LHCN-M2 (cell line): ENCODE data around the gene SLAMF8. TPM values are rescaled to one million over a fixed set of nuclear protein-coding genes. Genes with fewer than 3 reads are reported as not detected.

Experiments used
- DNase-seq: peaks from one replicate; pipeline ENCODE4 v3.0.0-alpha.2; 2012; ENCODE audit warnings: low read depth
- total RNA-seq: library from RNA; depleted of rRNA; stranded (reverse); fragments of >200 nt; gene quantifications from 2 replicates; pipeline ENCODE4 v1.2.3, GENCODE V29; 2014

Gene SLAMF8
- total RNA-seq, 1 experiment from 2014 or later, result not detected

DNA sequence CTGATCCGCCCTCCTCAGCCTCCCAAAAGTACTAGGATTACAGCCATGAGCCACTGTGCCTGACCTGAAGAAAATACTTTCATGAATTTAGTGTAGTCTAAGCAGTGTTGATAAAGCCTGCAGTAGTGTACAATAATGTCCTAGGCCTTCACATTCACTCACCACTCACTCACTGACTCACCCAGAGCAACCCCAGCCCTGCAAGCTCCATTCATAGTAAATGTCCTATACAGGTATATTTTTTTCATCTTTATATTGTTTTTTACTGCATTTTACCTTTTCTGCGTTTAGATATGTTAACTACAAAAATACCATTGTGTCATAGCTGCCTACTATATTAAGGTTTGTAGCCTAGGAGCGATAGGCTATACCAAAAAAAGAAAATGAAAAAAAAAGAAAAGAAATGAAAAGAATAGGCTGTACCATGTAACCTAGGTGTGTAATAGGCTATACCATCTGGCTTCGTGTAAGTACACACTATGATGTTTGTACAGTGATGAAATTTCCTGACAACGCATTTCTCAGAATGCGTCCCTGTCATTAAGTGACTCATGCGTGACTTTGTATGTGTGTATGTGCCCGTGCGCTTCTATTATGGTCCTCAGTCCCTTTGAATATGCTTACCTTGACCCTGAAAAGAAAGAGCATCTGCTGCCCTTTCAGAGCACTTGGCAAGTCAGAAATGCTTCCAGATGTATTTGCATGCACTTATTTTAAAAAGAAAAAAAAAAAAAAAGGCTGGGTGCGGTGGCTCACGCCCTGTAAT lies 9.2 kb upstream of the SLAMF8 start:
- no peak for DNase-seq

DNA sequence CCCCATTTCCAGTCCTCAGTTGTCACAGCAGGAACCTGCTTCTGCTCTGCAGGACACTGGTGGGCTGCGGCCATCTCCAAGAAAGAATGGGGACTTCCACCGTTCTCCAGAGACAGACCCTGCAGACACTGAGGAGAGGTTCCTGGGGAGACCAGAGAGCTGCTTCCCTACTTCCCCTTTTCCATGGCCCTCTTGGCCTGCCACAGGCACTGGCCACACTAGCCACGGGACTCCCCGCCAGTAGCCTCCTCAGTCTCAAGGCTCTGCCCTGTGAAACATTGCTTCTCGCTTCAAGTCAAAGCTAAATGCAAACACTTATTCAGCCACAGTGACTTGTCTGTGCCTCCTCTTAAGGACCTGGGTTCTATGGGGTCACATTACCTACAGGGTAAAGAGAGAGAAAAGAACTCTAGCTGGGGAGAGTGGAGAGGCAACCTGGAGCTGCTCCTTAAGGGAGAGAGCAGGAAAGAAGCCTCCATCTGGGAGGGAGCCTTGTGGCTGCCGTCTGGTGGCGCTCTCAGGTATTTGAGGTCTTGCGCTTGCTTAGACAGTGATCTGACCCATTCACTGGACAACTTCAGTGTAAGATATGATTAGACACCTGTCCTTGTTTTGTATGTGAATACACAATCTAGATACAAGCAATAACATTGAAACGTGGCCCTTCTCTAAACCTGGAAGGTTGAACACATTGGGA lies 5.4 kb upstream of the SLAMF8 start:
- peak; percentile 37 for DNase-seq

DNA sequence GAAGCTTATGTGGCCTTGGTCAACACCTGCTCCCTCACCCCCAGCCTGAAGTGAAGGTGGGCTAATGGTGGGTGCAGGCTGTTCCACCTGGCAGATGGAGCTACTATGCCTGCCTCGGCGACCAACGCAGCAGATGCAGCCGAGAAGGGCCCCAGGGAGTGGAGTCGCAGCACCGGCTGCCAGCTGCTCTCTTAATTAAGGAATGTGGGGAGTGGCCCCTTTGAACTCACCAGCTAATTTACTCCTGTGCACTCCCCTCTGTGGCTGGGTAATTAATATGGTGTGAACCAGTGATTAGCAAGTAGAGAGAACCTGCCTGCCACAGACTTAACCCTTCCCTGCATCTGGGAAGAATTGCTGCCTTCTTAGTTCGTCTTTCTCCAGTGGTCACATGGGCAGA lies 3.3 kb upstream of the SLAMF8 start:
- DNase-seq, result no peak

DNA sequence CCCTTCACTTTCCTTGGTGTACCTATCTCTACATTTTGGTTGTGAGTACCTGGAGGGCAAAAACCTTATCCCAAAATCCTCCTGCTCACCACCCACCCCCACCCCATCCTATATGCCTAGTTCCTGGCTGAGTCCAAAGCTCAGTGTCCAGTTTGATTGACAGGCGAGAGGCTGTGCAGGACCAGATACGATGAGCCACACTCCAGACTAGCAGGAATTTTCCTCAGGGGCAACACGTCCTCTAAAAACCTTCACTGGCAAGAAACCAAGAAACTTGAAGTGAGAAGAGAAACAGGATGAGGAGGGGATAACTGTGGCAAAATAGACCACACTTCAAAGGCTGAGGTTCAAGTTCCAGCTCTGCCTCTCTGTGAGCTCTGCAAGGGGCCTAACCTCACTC lies 1.1 kb upstream of the SLAMF8 start:
- no peak for DNase-seq

DNA sequence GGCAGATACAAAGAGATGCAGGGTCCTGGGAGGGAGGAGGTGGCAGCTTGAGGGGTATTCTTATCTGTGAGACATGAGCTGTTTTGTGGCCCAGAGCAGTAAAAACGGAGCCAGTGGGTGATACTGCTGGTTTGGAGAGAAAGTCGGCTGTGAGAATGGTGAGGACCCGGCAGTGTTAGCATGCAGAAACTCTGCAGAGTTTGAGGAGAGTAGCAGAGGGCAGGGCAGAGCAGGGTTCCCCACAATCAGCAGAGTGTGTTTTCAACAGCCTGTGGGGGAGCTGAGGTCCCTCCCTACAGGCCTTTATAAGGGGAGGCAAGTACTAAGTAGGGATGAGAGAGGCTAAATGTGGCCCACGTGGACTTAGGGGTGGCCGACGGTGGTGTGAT lies 423 bp downstream of the SLAMF8 start:
- no peak for DNase-seq

DNA sequence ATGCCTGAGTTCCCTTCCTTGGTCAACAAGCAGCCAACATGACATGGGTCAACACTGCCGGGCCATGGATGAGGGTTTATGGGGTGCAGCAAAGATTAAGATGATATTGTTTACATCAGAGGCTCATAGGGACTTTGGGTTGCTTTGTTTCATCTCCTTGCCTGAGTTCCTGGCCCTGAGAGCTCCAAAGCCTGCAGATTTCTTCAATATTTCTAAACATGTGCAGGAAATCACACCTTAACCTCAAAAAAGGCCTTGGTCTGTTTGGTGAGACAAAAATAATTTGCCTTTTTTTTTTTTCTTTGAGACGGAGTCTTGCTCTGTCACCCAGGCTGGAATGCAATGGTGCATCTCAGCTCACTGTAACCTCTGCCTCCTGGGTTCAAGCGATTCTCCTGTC lies 876 bp downstream of the SLAMF8 start:
- no peak for DNase-seq

DNA sequence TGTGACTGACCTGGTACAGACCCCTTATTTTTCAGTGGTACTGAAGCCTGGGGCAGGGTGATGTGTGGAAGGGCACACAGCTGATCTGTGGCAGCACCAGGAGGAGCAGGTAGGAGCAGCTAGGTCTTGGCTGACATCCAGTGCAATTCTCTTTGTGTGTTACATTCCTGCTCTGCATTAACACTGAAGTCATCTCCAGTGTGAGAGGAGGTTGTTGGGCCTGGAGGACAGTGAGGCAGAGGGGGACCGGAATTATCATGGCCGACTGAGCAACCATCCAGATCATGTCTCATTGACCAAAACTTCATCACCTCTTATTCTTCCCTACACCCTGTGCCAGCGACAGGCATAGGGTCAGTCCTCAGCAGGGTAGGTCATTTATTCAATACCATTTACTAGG lies 1.5 kb downstream of the SLAMF8 start:
- no peak for DNase-seq

DNA sequence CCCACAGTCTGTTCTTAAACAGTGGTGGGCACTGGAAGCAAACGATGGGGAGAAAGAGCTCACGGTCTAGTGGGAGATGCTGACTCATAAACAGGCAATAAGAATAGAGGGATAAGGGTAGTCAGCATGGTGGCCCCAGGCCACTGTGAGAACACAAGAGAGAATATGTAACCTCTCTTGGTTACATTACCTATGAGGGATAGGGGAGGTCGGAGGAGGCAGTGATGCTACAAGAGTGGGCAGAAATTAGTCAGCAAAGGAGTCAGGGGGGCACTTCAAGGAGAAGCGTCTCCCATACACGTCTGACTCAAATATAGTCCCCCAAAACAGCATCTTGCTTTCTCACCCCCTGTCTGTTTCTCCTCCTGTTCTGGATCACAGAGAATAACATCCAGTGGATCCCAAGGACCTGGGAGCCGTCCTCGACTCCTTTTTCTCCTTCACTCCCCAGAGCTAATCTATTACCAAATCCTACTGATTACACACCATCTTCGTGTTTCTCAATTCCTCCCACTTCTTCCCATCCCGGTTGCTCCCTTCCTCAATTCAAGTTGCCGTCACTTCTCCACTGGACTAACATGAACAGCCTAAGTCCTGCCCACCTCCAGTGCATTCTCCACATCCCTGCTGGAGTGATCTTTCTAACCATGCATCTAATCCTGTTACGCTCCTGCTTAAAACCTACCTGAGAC lies 2.1 kb downstream of the SLAMF8 start:
- DNase-seq, result no peak

DNA sequence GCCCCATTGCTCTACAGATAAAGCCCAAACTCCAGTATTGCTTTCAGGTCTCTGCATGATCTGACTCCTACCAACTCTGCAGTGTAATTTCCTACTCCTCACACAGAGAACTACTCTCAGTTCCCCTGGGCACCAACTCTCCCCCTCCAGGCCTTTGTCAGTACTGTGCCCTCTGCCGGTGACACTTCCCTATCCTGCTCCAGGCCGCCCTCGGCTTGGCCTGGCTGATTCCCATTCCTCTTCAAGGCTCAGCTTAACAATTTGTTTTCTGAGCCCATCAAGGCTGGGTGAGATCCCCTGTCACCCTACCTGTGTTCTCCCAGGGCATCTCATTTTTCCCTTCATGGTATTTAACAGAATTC lies 2.6 kb downstream of the SLAMF8 start:
- peak; percentile 27 for DNase-seq

DNA sequence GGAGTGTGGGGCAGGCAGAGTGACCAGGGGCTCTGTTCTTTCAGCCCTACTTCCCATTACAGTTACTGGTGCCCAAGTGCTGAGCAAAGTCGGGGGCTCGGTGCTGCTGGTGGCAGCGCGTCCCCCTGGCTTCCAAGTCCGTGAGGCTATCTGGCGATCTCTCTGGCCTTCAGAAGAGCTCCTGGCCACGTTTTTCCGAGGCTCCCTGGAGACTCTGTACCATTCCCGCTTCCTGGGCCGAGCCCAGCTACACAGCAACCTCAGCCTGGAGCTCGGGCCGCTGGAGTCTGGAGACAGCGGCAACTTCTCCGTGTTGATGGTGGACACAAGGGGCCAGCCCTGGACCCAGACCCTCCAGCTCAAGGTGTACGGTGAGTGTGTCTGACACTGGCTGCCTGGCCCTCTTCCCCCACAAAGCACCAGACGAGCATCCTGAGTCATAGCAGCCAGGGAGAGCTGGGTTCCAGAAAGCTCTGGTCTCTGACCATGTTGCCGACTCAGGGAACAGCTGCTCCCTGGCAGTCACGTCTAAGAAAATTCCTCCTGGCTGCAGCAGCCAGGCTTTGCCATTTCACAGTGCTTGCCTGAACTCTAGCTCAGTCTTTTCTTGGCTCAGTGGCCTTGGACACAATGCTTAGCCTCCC lies 3.3 kb downstream of the SLAMF8 start:
- peak; percentile 87 for DNase-seq

DNA sequence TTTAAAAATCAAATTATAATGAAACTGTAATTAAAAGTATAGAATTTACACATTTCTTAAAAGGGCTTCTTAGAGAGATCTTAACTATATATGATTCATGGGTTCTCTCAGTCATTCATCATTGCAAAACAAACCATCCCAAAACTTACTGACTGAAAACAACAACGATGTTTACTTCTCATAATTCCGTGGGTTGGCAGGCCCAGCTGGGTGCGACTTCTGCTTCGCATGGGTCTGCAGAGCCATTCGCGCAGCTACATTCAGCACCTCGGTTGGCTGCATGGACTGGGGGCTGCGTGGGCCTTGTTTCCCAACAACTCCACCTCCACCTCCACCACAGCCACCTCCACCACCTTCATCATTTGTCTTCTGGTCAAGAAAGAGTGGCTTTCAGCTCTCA lies 4.0 kb downstream of the SLAMF8 start:
- no peak for DNase-seq

DNA sequence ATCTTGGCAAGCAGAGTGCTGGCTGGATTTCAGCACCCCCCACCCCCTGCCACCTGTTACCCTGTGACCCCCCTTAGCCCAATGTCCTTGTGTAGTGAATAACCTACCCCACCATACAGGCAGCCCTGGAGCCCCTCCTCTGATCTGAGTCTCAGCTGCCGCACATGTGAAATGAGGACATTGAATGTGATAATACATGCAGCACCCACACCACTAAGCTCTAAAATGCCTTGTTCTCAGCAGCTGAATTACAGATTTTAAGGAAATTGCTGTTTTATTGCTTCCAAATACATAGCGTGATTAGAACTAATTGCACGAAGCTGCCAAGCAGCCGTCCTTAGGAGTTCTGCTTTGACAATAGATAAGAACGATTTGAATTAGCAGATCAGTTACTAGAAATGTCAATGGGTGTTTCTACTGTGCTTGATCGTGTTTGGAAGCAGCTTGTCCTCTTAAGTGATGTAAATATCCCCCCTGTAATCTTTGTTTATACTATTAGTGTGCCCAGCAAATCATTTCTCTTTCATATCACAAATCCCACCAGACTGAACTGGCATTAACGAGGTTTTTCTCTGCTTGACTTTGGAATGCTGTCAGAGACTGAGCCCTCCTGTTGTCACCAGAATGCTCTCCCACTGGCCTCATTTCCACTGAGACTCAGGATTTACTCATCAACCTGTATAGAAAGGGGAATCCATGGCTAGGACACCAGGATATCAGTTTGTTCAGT lies 4.9 kb downstream of the SLAMF8 start:
- no peak for DNase-seq

DNA sequence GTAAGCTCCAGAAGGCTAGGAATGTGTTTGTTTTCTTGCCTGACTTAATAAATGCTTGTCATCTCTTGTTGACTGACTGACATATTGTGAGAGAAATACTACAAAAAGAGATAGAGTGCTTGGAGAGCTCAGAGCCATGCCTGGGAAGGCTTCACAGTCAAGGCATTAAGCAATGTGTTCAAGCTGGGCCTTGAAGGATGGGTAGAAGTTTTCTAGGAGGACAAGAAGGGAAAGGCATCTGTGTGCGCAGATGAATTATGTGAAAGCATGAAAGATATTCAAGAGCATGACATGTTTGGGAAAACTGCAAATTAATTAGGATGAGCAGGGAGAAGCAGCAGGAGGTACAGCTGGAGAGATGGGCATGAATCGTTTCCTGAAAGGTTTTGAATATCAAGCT lies 5.6 kb downstream of the SLAMF8 start:
- DNase-seq, result no peak

DNA sequence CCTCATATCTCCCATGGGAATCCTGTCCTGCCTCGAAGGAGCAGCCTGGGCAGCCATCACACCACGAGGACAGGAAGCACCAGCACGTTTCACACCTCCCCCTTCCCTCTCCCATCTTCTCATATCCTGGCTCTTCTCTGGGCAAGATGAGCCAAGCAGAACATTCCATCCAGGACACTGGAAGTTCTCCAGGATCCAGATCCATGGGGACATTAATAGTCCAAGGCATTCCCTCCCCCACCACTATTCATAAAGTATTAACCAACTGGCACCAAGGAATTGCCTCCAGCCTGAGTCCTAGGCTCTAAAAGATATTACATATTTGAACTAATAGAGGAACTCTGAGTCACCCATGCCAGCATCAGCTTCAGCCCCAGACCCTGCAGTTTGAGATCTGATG lies 8.7 kb downstream of the SLAMF8 start:
- no peak for DNase-seq

DNA sequence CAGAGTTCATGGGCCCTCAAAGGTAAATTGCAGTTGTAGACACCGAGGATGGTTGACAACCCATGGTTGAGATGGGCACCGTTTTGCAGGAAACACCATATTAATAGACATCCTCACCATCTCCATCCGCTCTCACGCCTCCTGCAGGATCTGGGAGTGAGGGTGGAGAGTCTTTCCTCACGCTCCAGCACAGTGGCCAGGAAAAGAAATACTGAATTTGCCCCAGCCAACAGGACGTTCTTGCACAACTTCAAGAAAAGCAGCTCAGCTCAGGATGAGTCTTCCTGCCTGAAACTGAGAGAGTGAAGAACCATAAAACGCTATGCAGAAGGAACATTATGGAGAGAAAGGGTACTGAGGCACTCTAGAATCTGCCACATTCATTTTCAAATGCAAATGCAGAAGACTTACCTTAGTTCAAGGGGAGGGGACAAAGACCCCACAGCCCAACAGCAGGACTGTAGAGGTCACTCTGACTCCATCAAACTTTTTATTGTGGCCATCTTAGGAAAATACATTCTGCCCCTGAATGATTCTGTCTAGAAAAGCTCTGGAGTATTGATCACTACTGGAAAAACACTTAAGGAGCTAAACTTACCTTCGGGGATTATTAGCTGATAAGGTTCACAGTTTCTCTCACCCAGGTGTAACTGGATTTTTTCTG lies 9.3 kb downstream of the SLAMF8 start:
- no peak for DNase-seq

DNA sequence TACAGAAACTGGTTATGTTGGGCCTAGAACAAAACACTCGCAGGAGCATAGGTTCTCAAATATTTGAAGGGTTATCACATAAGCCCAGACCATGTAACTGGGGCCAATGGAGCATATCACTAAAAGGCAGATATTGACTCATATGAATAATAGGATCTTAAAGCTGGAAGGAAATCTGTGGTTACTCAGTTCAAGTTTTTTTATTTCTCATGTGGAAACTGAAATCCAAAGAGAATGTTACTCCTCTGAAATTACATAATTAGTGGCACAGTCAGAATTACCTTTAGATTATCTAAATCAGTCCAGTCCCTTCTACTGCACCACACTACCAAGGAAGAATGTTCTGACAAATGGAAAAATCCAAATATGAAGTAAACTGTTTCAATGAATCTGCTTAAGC lies 12.0 kb downstream of the SLAMF8 start:
- DNase-seq, result no peak

DNA sequence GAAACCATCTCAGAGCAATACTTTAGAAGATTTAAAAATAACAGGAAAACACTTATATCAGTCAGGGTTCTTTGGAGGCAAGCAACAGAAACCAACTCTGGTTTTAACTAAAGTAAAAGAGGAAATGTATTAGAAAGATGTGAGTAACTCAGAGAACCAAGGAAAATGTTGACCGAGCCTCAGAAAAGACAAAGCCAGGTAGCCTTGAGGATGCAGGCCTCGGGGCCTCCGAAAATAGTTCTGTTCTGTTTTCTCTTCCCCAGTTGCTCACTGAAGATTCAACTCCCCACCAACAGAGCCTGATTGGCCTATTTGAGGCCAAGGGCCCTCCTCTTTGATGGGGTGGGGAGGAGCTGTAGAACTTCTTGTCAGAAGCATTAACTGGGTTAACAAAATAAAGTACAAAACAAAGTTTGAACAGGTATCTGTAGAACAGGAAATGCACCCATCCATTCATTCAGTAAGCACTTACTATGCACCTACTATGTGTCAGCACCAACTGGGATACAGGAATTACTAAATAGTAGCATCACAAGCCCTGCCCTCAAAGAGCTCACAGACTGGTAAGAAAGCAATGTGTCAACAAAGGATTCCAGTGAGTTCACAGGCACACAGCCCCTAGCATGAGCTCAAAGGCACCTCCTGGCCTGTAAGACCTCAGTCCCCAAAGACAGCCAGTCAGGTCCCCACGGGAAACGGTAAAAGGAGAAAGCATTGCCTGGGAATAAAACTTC lies 12.6 kb downstream of the SLAMF8 start:
- DNase-seq, result no peak

DNA sequence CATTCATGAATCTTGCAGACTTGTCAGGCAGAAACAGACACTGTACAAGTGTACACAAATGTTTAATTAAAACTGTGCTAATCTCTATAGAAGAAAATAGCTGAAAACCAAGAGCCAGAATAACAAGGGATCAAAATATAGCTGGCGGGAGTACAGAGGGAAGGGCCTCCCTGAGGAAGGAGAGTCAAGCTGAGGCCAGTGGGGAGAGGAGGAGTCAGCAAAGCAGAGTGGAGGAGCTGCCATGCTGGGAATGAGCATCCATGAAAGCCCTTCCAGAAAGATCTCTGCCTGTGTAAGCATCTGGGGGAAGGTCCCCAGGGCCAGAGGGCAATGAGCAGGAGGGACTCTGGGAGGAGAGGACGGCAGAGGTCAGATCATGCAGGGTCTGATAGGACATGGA lies 15.1 kb downstream of the SLAMF8 start:
- no peak for DNase-seq

DNA sequence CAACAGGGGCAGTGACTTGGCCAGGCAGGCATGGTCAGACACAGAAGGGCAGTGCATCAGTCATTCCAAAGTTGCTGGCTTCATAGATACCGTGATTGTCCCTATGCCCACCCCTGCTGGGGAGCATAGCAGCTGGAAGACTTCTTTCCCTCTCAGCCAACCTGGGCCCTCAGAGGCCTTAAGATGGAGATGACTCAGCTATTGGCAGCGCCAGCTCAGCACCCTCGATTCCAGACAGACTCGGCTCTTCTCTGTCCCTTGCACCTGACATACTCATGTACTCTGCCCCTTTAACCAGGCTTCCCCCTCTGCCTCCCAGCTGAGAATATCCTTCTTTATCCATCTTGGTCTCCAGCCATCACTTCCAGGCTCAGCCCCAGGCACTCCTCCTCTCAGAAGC lies 16.8 kb downstream of the SLAMF8 start:
- peak; percentile 37 for DNase-seq
